MV-4-11 (cell line): ENCODE measurements around the gene KCNJ9.
"Not testable (repeated sequence)": the region's sequence is repeated elsewhere in the genome, so short reads cannot be mapped to it uniquely, and the experiment has no call there.

Source experiments
- DNase-seq: peaks from one replicate; lab custom pipeline; 2025; lab: John Stamatoyannopoulos, UW

KCNJ9 gene

GRCh38 chr1:160081261-160081936 lies at the start of gene KCNJ9:
Gene KCNJ9, plus strand, starts transcription at chr1:160081538. Its CDS starts 2,493 bp downstream, at chr1:160084031.
- DNase-seq = no peak

- no peak for DNase-seq
Measured at GRCh38 chr1:160032165-160032820, 49.0 kb upstream of the KCNJ9 start.

- no peak for DNase-seq
Measured at GRCh38 chr1:160040476-160040875, 40.9 kb upstream of the KCNJ9 start.

GRCh38 chr1:160043543-160043942 lies 37.8 kb upstream of the KCNJ9 start:
- DNase-seq = no peak

GRCh38 chr1:160045653-160046052 lies 35.7 kb upstream of the KCNJ9 start:
- no peak for DNase-seq

GRCh38 chr1:160046494-160047110 lies 34.7 kb upstream of the KCNJ9 start:
- DNase-seq = peak; percentile 18

GRCh38 chr1:160047111-160047991 lies 34.0 kb upstream of the KCNJ9 start:
- peak; percentile 26 for DNase-seq

- DNase-seq = no peak
Measured at GRCh38 chr1:160048335-160048734, 33.0 kb upstream of the KCNJ9 start.

- DNase-seq = no peak
Measured at GRCh38 chr1:160049101-160049500, 32.2 kb upstream of the KCNJ9 start.

- DNase-seq = not testable (repeated sequence)
Measured at GRCh38 chr1:160050182-160050581, 31.2 kb upstream of the KCNJ9 start.

- DNase-seq = no peak
Measured at GRCh38 chr1:160050619-160051018, 30.7 kb upstream of the KCNJ9 start.

GRCh38 chr1:160052936-160053335 lies 28.4 kb upstream of the KCNJ9 start:
- DNase-seq = no peak

GRCh38 chr1:160053548-160054365 lies 27.6 kb upstream of the KCNJ9 start:
- DNase-seq = no peak

- DNase-seq = peak; percentile 72
Measured at GRCh38 chr1:160056648-160057169, 24.6 kb upstream of the KCNJ9 start.

- DNase-seq = no peak
Measured at GRCh38 chr1:160058087-160058486, 23.3 kb upstream of the KCNJ9 start.

- no peak for DNase-seq
Measured at GRCh38 chr1:160061369-160062229, 19.7 kb upstream of the KCNJ9 start.

- DNase-seq = no peak
Measured at GRCh38 chr1:160062230-160062532, 19.2 kb upstream of the KCNJ9 start.

- no peak for DNase-seq
Measured at GRCh38 chr1:160063176-160063575, 18.2 kb upstream of the KCNJ9 start.

- peak; percentile 13 for DNase-seq
Measured at GRCh38 chr1:160064164-160064563, 17.2 kb upstream of the KCNJ9 start.

- no peak for DNase-seq
Measured at GRCh38 chr1:160064746-160065145, 16.6 kb upstream of the KCNJ9 start.
